Breast epithelium (tissue), 3 donors: Measurements from ENCODE around the gene DPYD.

ENCODE experiments used
- CTCF ChIP-seq, 3 donors: fragments of 450-650 bp; IDR thresholded peaks; one replicate each; pipeline ENCODE4 v1.5.1; 2016 to 2017; ENCODE audit warnings: antibody characterized with exemption in 3 of 3, mild to moderate bottlenecking in 3 of 3, moderate library complexity in 3 of 3
- POLR2A ChIP-seq: fragments of 450-650 bp; IDR thresholded peaks from one replicate; pipeline ENCODE4 v1.6.1; 2016; ENCODE audit warnings: antibody characterized with exemption, mild to moderate bottlenecking, moderate library complexity
- POLR2AphosphoS5 ChIP-seq, 3 donors: sonication (generic); formaldehyde crosslinking; IDR thresholded peaks; one replicate each; pipeline ENCODE4 v1.6.1; 2017; ENCODE audit warnings: antibody characterized with exemption in 3 of 3

DNA sequence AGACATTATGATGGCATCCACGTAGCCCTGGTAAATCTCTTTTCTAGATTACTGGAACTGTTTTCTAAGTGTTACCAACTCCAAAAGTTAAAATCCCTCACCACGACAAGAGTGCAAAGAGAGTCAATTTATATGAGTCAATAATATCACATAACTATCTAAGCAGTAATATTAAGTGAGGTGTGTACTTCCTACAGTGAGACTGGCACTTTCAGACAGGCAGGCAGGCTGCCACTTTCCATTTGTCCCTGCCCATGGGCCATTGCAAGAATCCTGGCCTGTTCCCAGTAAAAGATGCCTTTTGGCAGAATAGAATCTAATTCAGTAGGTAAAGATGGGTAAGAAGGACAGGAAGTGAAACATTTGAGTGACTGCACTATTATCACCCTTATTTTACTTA is 843.6 kb downstream of the DPYD start:
- no peak for TF ChIP-seq CTCF (IDR thresholded peaks at IDR 0.05)
- no peak for TF ChIP-seq POLR2A
- TF ChIP-seq POLR2AphosphoS5 (IDR thresholded peaks at IDR 0.05) = no peak
